Uterus (tissue), 2 donors: ENCODE measurements around the gene FBLN1.

Experiments used
- POLR2A ChIP-seq, 2 donors: fragments of 450-650 bp; IDR thresholded peaks; one replicate each; pipeline ENCODE4 v1.6.1; 2016; ENCODE audit warnings: antibody characterized with exemption in 2 of 2, mild to moderate bottlenecking in 1 of 2, moderate library complexity in 1 of 2
- TF ChIP-seq, protein P1 (sequence below), 4 experiments: fragments of 200-600 bp in 2 of 4; fragments of 450-650 bp in 2 of 4; sonication (generic) in 2 of 4; IDR thresholded peaks; one replicate each; pipeline ENCODE4 v1.5.1; 2016 to 2019; ENCODE audit warnings: antibody characterized with exemption in 4 of 4, mild to moderate bottlenecking in 2 of 4, moderate library complexity in 1 of 4

DNA sequence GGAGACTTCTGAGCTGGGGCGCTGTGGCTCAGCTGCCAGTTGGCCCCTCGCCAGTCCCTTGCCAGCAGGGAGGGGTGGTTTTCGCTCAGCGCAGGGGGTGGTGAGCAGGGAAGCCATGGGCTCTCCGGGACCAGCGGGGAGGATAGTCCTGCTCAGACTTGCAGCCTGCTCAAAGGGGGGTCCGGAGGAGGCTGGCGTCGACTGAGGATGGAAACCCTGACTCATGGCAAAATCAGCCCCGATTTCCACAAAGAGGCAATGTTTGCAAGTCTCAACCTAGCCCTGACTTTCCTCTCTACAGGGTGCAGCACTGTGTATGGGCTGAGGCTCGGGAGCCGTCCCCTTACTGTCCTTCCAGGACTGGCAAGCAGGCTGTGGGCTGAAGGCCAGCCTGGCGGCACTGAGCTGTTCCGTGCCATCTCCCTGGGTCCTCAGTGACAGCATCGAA lies 35.1 kb downstream of the FBLN1 start:
- TF ChIP-seq, protein P1, sequence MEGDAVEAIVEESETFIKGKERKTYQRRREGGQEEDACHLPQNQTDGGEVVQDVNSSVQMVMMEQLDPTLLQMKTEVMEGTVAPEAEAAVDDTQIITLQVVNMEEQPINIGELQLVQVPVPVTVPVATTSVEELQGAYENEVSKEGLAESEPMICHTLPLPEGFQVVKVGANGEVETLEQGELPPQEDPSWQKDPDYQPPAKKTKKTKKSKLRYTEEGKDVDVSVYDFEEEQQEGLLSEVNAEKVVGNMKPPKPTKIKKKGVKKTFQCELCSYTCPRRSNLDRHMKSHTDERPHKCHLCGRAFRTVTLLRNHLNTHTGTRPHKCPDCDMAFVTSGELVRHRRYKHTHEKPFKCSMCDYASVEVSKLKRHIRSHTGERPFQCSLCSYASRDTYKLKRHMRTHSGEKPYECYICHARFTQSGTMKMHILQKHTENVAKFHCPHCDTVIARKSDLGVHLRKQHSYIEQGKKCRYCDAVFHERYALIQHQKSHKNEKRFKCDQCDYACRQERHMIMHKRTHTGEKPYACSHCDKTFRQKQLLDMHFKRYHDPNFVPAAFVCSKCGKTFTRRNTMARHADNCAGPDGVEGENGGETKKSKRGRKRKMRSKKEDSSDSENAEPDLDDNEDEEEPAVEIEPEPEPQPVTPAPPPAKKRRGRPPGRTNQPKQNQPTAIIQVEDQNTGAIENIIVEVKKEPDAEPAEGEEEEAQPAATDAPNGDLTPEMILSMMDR (IDR thresholded peaks at IDR 0.05), result no peak
- no peak for TF ChIP-seq POLR2A (IDR thresholded peaks at IDR 0.05)
